NB4 (cell line): ENCODE results near the gene UBXN10.

ENCODE experiments used
- DNase-seq: peaks from one replicate; pipeline ENCODE4 v3.0.0; 2010; ENCODE audit warnings: low read depth
- H3K4me3 ChIP-seq: one replicate; pipeline ENCODE4 v1.5.1; 2011; ENCODE audit warnings: mild to moderate bottlenecking, low read depth, low read length, moderate library complexity
- CTCF ChIP-seq: IDR thresholded peaks from one replicate; pipeline ENCODE4 v1.5.1; 2012; ENCODE audit warnings: low read depth, low read length
- MAX ChIP-seq: IDR thresholded peaks from 2 replicates; pipeline ENCODE4 v1.6.1; 2011; ENCODE audit warnings: low read depth, low read length
- MYC ChIP-seq: IDR thresholded peaks from 2 replicates; pipeline ENCODE4 v1.6.1; 2011; ENCODE audit warnings: low read depth, low read length
- POLR2A ChIP-seq: IDR thresholded peaks from 2 replicates; pipeline ENCODE4 v1.6.1; 2011; ENCODE audit warnings: mild to moderate bottlenecking; ENCODE audit not compliant: insufficient read length; ENCODE audit errors: extremely low read depth

The UBXN10 gene

DNA sequence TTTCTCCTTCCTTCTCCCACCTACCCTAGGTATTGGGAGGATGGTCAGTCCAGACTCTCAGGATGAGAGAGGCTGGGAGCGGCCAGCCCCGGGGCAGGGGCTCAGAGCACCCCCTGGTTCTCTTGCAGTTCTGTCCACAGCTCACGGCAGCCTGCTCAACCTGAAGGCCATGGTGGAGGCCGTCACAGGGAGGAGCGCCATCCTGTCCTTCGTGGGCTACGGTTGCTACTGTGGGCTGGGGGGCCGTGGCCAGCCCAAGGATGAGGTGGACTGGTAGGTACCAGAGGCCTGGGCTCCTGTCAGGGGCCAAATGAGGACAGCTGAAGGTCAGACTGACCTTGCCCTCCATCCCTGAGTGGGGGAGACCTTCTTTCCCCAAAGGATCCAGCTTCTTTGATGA lies 42.6 kb upstream of the UBXN10 start:
- H3K4me3 ChIP-seq: no peak overlapping the region
- no peak for DNase-seq
- TF ChIP-seq MYC: no peak
- no peak for TF ChIP-seq MAX
- TF ChIP-seq POLR2A: no peak
- TF ChIP-seq CTCF: no peak

- TF ChIP-seq MYC (no peak), MAX (no peak), POLR2A (no peak), CTCF (no peak)
- DNase-seq: no peak
- no peak overlapping the region for H3K4me3 ChIP-seq
Measured at GRCh38 chr1:20143734-20144565, 41.9 kb upstream of the UBXN10 start.

DNA sequence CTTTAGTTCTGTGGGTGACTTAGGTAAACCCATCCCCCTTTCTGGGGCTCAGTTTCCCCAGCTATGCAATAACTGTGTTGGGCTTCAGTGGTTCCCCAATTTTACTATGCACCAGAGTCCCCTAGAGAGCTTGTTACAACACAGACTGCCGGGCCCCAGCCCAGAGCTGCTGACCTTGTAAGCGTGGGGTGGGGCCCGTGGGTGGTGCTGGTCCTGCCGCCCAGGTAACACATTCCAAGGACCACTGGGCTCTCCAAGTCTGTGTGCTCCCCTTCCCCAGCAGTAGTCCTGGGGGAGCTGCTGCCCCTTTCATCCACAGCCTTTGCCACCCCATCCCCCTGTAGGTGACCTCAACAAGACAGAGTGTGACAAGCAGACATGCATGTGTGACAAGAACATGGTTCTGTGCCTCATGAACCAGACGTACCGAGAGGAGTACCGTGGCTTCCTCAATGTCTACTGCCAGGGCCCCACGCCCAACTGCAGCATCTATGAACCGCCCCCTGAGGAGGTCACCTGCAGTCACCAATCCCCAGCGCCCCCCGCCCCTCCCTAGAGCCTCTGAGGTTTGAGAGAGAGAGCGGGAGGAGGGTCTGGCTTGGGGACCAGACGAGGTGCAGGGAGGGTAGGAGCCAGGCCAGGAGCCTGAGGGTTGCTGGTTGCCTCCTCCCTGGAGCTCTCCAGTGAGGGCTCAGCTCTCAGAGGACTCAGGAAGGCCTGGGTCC lies 37.9 kb upstream of the UBXN10 start:
- no peak for DNase-seq
- no peak overlapping the region for H3K4me3 ChIP-seq
- no peak for TF ChIP-seq CTCF
- no peak for TF ChIP-seq MAX
- TF ChIP-seq MYC: no peak
- no peak for TF ChIP-seq POLR2A

GRCh38 chr1:20148571-20149500 lies 37.1 kb upstream of the UBXN10 start:
- no peak for DNase-seq
- no peak overlapping the region for H3K4me3 ChIP-seq
- no peak for TF ChIP-seq POLR2A
- TF ChIP-seq MAX: no peak
- TF ChIP-seq CTCF: no peak
- TF ChIP-seq MYC: no peak

DNA sequence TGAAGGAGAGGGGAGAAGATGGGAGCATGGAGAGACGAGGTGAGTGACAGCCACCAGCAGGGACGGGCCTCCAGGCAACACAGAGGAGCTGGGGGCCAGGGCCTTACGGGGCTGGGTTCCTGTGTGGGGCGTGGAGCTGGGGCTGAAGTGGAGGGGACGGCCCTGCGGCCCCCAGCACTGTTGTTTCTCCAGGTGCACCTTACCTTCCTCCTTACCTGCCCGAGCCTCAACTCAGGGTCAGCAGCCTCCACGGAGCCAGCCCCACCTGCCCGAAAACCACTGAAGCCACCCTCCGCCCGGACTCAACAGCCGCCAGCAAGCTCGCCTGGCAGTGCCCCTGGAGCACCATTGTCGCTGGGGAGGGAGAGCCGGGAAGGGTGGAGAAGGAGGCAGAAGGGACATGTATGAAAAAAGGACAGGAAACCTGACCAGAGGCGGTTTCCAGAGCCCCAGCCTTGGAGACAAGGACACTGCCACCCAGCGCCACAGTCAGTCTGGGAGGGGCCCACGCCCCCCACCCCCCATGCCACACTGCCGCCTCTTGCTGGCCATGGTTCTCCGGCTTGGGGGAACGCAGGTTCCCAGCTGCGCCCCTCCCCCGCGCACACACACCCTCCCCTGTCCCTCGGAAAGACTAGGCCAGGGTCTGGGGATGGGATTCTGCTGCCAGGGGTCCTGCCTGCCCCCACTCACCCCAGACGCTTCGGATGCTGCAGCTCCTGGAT lies 36.1 kb upstream of the UBXN10 start:
- H3K4me3 ChIP-seq: no peak overlapping the region
- no peak for DNase-seq
- TF ChIP-seq MAX (no peak), CTCF (no peak), MYC (no peak), POLR2A (no peak)
